ENCODE measurements around the gene PCSK5. TPM values are rescaled to one million over a fixed set of nuclear protein-coding genes. Genes with fewer than 3 reads are reported as not detected.

PCSK5 gene
- total and polyA plus RNA-seq, 2 donors (not counting 3 experiments of a cell fraction or from before 2014, with no cell fraction given), result 2.6 to 4.8 TPM

DNA sequence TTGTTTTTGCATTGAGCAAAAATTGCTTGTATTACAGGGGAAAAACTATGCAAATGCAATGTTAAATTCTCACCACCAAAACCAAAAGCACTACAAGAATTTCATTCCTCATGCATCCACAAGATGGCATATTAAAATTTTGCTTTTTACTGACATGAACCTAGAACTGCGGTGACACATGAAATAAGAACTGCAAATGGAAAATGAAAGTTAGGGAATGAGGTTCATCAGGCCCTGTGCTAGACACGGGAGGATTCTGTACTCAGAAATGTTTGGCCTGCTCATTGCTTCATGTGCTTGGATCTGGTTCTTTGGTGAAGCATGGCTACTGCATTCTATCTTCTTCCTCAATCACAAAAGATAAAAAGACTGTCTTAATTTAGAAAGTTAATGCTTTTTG lies 512.9 kb downstream of the PCSK5 start:
- Histone ChIP-seq H2AFZ (ENCODE audit: low read depth, low read length) (peak overlapping the region; percentile 65), H3K9ac (replicated peaks; ENCODE audit: extremely low read depth, insufficient read depth, low read length) (peak overlapping the region; percentile 60), H3K79me2 (ENCODE audit: control insufficient read depth, insufficient read depth, low read length) (no peaks in the 10 kb centered on the region), H3K9me1 (replicated peaks; ENCODE audit: control insufficient read depth, extremely low read depth, insufficient read depth, low read length) (no peaks in the 10 kb centered on the region), H3K4me1 (ENCODE audit: control insufficient read depth, extremely low read depth, insufficient read depth, low read length) (peaks cover 5% of the 10 kb centered on the region), H3K36me3 (ENCODE audit: control insufficient read depth in 2 of 2, extremely low read depth in 1 of 2, insufficient read depth in 2 of 2, low read length in 2 of 2) (no peaks in the 10 kb centered on the region), H4K20me1 (replicated peaks; ENCODE audit: control insufficient read depth, extremely low read depth, insufficient read depth, low read length) (no peaks in the 10 kb centered on the region), H3K27me3 (ENCODE audit: control insufficient read depth in 2 of 2, insufficient read depth in 2 of 2, low read length in 2 of 2) (no peaks in the 10 kb centered on the region), H3K4me2 (ENCODE audit: insufficient read depth, low read length) (peak overlapping the region; percentile 71), H3K9me3 (replicated peaks; ENCODE audit: control insufficient read depth, insufficient read depth, low read length) (no peaks in the 10 kb centered on the region), H3K4me3 (replicated peaks in 1 of 3; ENCODE audit: insufficient read depth in 1 of 3, low read depth in 1 of 3, low read length in 3 of 3) (no peak overlapping the region), H3K27ac (ENCODE audit: insufficient read depth, low read depth, low read length) (peak overlapping the region; percentile 32)
- TF ChIP-seq CTCF (IDR thresholded peaks at IDR 0.05; ENCODE audit: extremely low read depth in 1 of 2, insufficient read depth in 1 of 2, low read depth in 1 of 2, low read length in 2 of 2) (peak; percentile 34 to 42), FOS (IDR thresholded peaks at IDR 0.05; ENCODE audit: borderline replicate concordance, insufficient read depth, low read length) (no peak), MYC (IDR thresholded peaks at IDR 0.05; ENCODE audit: low read depth, low read length) (no peak), POLR2A (IDR thresholded peaks at IDR 0.05; ENCODE audit: low read depth, low read length) (no peak)
- TF ChIP-seq, protein P1, sequence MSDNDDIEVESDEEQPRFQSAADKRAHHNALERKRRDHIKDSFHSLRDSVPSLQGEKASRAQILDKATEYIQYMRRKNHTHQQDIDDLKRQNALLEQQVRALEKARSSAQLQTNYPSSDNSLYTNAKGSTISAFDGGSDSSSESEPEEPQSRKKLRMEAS (IDR thresholded peaks at IDR 0.05; ENCODE audit: insufficient read depth, insufficient read length), result no peak
- intact Hi-C loops (cut with micrococcal nuclease), result loop anchor here (1.0 to 2.0 kb wide), 3 partner anchors 43 to 301 kb away; no protein-coding TSS in a partner anchor
- DNase-seq (ENCODE audit: low read depth, low spot score) (peak; percentile 83), FAIRE-seq (peak; percentile 80)
- BruUV-seq (replicated peaks), result no TSS peak
- ChIA-PET CTCF (no interaction called here), POLR2A (no interaction called here)
- dilution Hi-C loops (cut with MboI; ENCODE audit: extremely low pct_ligation_motif_present, low sequenced_read_pairs), result no loop called here

DNA sequence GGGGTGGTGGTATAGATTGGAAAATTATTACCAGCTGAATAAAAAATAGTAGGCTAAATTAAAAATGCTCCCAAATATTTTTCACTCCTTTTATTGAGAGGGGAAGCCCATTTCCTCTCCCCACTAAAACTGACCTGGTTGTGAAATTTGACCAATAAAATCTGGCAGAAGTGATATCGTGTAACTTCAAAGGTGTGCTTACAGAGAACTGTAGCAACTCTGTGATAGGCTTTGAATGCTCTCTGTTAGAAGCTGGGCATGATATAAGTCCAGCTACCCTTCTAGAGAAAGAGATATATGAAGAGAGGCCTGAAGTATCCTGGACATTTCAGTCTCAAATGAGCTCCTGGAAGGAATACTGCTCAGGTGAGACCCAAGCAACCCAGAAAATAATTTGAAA lies 513.9 kb downstream of the PCSK5 start:
- dilution Hi-C loops (cut with MboI; ENCODE audit: extremely low pct_ligation_motif_present, low sequenced_read_pairs), result no loop called here
- intact Hi-C loops (cut with micrococcal nuclease), result no loop called here
- H4K20me1 ChIP-seq (replicated peaks; ENCODE audit: control insufficient read depth, extremely low read depth, insufficient read depth, low read length), result no peaks in the 10 kb centered on the region
- FAIRE-seq (no peak), DNase-seq (ENCODE audit: low read depth, low spot score) (no peak)
- TF ChIP-seq FOS (IDR thresholded peaks at IDR 0.05; ENCODE audit: borderline replicate concordance, insufficient read depth, low read length) (no peak), POLR2A (IDR thresholded peaks at IDR 0.05; ENCODE audit: low read depth, low read length) (no peak), EZH2 (IDR thresholded peaks at IDR 0.05; ENCODE audit: borderline replicate concordance, low read depth, low read length, severe bottlenecking) (no peak), JUN (IDR thresholded peaks at IDR 0.05; ENCODE audit: borderline replicate concordance, insufficient read depth, insufficient read length, low read depth) (no peak), CTCF (IDR thresholded peaks at IDR 0.05; ENCODE audit: extremely low read depth in 1 of 2, insufficient read depth in 1 of 2, low read depth in 1 of 2, low read length in 2 of 2) (no peak), POLR2AphosphoS5 (IDR thresholded peaks at IDR 0.05; ENCODE audit: insufficient read depth, low read depth, low read length) (no peak), MYC (IDR thresholded peaks at IDR 0.05; ENCODE audit: low read depth, low read length) (no peak), GATA2 (IDR thresholded peaks at IDR 0.05; ENCODE audit: insufficient read depth, insufficient read length, low read depth, low read length) (no peak)
- TF ChIP-seq, protein P1 (IDR thresholded peaks at IDR 0.05; ENCODE audit: insufficient read depth, insufficient read length), result no peak
- H3K4me2 ChIP-seq (ENCODE audit: insufficient read depth, low read length), result no peak overlapping the region
- H3K27ac ChIP-seq (ENCODE audit: insufficient read depth, low read depth, low read length), result no peak overlapping the region
- H3K9me1 ChIP-seq (replicated peaks; ENCODE audit: control insufficient read depth, extremely low read depth, insufficient read depth, low read length), result no peaks in the 10 kb centered on the region
- peak overlapping the region; percentile 41 for H2AFZ ChIP-seq (ENCODE audit: low read depth, low read length)
- H3K9me3 ChIP-seq (replicated peaks; ENCODE audit: control insufficient read depth, insufficient read depth, low read length), result no peaks in the 10 kb centered on the region
- H3K79me2 ChIP-seq (ENCODE audit: control insufficient read depth, insufficient read depth, low read length), result no peaks in the 10 kb centered on the region
- POLR2A ChIA-PET, result interaction anchor here (0.7 kb wide), 1 partner anchor 67 kb away, joined by 4 read pairs; no protein-coding TSS in a partner anchor
- H3K36me3 ChIP-seq (ENCODE audit: control insufficient read depth in 2 of 2, extremely low read depth in 1 of 2, insufficient read depth in 2 of 2, low read length in 2 of 2), result no peaks in the 10 kb centered on the region
- no peaks in the 10 kb centered on the region for H3K27me3 ChIP-seq (ENCODE audit: control insufficient read depth in 2 of 2, insufficient read depth in 2 of 2, low read length in 2 of 2)
- no peak overlapping the region for H3K4me3 ChIP-seq (replicated peaks in 1 of 3; ENCODE audit: insufficient read depth in 1 of 3, low read depth in 1 of 3, low read length in 3 of 3)
- BruUV-seq (replicated peaks), result no TSS peak
- CTCF ChIA-PET, result interaction anchor here (0.8 to 1.8 kb wide), 9 partner anchors 10 to 300 kb away, joined by 3 to 19 read pairs (median 3); partner anchors contain the start of gene RFK
- peaks cover 5% of the 10 kb centered on the region for H3K4me1 ChIP-seq (ENCODE audit: control insufficient read depth, extremely low read depth, insufficient read depth, low read length)
- no peak overlapping the region for H3K9ac ChIP-seq (replicated peaks; ENCODE audit: extremely low read depth, insufficient read depth, low read length)
